H1 (cell line): ENCODE measurements around the gene USH1G. TPM values are rescaled to one million over a fixed set of nuclear protein-coding genes. Genes with fewer than 3 reads are reported as not detected.

Source experiments
- CTCF ChIA-PET: fragments of 300-600 bp; sonication (Branson Sonifier 250); formaldehyde crosslinking; loops from one replicate; lab custom pipeline; 2021; ENCODE audit not compliant: partially characterized antibody; lab: Charles Lee
- POLR2A ChIA-PET: fragments of 300-600 bp; sonication (Branson Sonifier 250); formaldehyde crosslinking; loops from one replicate; lab custom pipeline; 2021; ENCODE audit warnings: inconsistent platforms; ENCODE audit not compliant: partially characterized antibody; lab: Charles Lee
- DNase-seq, 2 experiments: peaks; one replicate each; pipeline versions ENCODE4 v3.0.0 to v3.0.0-alpha.2; 2010 to 2022; ENCODE audit warnings: low spot score in 2 of 2, low read depth in 1 of 2, mixed read lengths in 1 of 2
- FAIRE-seq: peaks from 2 replicates; lab custom pipeline; 2011; peaks lifted over from hg19 to GRCh38; lab: Jason Lieb, UNC
- H2AFZ ChIP-seq: 2 replicates; pipeline ENCODE4 v1.8.1; 2012; ENCODE audit warnings: low read length, inconsistent platforms
- H2AK5ac ChIP-seq: 2 replicates; pipeline ENCODE4 v1.6.1; 2013; ENCODE audit warnings: low read depth, low read length
- H2BK120ac ChIP-seq: replicated peaks from 2 replicates; pipeline ENCODE3; 2013; ENCODE audit warnings: low read depth, low read length, inconsistent platforms
- H2BK12ac ChIP-seq: 2 replicates; pipeline ENCODE4 v1.6.1; 2013; ENCODE audit warnings: low read depth, low read length
- H2BK15ac ChIP-seq: 2 replicates; pipeline ENCODE4 v1.6.1; 2013; ENCODE audit warnings: low read length
- H2BK20ac ChIP-seq: 2 replicates; pipeline ENCODE4 v1.6.1; 2013; ENCODE audit warnings: low read length
- H2BK5ac ChIP-seq: 2 replicates; pipeline ENCODE4 v1.6.1; 2013; ENCODE audit warnings: low read depth, low read length
- H3K14ac ChIP-seq: 2 replicates; pipeline ENCODE4 v1.6.1; 2013; ENCODE audit warnings: inconsistent platforms; ENCODE audit not compliant: insufficient read length
- H3K18ac ChIP-seq: 2 replicates; pipeline ENCODE4 v1.6.1; 2013; ENCODE audit warnings: low read length; ENCODE audit errors: extremely low read depth
- H3K23ac ChIP-seq: 2 replicates; pipeline ENCODE4 v1.6.1; 2013; ENCODE audit warnings: inconsistent platforms; ENCODE audit not compliant: insufficient read length
- H3K23me2 ChIP-seq: 2 replicates; pipeline ENCODE4 v1.6.1; 2013; ENCODE audit warnings: low read depth, low read length
- H3K27ac ChIP-seq: 2 replicates; pipeline ENCODE4 v1.6.1; 2011; ENCODE audit warnings: low read depth, low read length, inconsistent platforms
- H3K27me3 ChIP-seq, 4 experiments: replicated peaks in 1 of 4; 1 replicate in 1 of 4; 2 replicates in 3 of 4; pipeline versions ENCODE4 v1.6.1 to v1.8.1; 2011 to 2013; ENCODE audit warnings: low read length in 3 of 4, mild to moderate bottlenecking in 3 of 4, inconsistent platforms in 2 of 4, mixed read lengths in 2 of 4, moderate library complexity in 1 of 4; ENCODE audit not compliant: control insufficient read depth in 3 of 4, insufficient read depth in 3 of 4; ENCODE audit errors: extremely low read depth in 1 of 4
- H3K36me3 ChIP-seq, 4 experiments: 2 replicates each; pipeline versions ENCODE4 v1.6.1 to v1.8.1; 2011 to 2013; ENCODE audit warnings: mild to moderate bottlenecking in 4 of 4, low read length in 3 of 4, moderate library complexity in 2 of 4, control low read depth in 1 of 4, inconsistent platforms in 1 of 4; ENCODE audit not compliant: insufficient read depth in 4 of 4, control insufficient read depth in 2 of 4
- H3K4ac ChIP-seq: replicated peaks from 2 replicates; pipeline ENCODE3; 2013; ENCODE audit warnings: low read length, low read depth, mixed read lengths, inconsistent platforms; ENCODE audit not compliant: insufficient read length
- H3K4me1 ChIP-seq, 4 experiments: replicated peaks in 1 of 4; 1 replicate in 1 of 4; 2 replicates in 3 of 4; pipeline versions ENCODE4 v1.6.1 to v1.8.1; 2011 to 2013; ENCODE audit warnings: low read length in 3 of 4, inconsistent platforms in 2 of 4, mixed read lengths in 1 of 4; ENCODE audit not compliant: insufficient read depth in 4 of 4, control insufficient read depth in 3 of 4
- H3K4me2 ChIP-seq, 2 experiments: 2 replicates each; pipeline versions ENCODE4 v1.6.1 to v1.8.1; 2011 to 2013; ENCODE audit warnings: low read depth in 2 of 2, low read length in 2 of 2, control low read depth in 1 of 2, inconsistent platforms in 1 of 2, mild to moderate bottlenecking in 1 of 2; ENCODE audit not compliant: insufficient read depth in 1 of 2
- H3K4me3 ChIP-seq, 4 experiments: fragments of 200-600, 300-600 bp in 1 of 4; sonication (generic), shearing (Covaris generic), sonication (Bioruptor Twin) in 1 of 4; 2 replicates each; pipeline versions ENCODE4 v1.5.1 to v1.8.1; 2011 to 2016; ENCODE audit warnings: low read length in 4 of 4, low read depth in 3 of 4, control low read depth in 2 of 4, inconsistent platforms in 2 of 4, mild to moderate bottlenecking in 2 of 4, mixed read lengths in 1 of 4, moderate library complexity in 1 of 4; ENCODE audit not compliant: insufficient read depth in 2 of 4; ENCODE audit errors: extremely low read depth in 1 of 4
- H3K56ac ChIP-seq: replicated peaks from 2 replicates; pipeline ENCODE3; 2013; ENCODE audit warnings: low read depth, mild to moderate bottlenecking, mixed read lengths, low read length, inconsistent platforms; ENCODE audit not compliant: insufficient read length
- H3K79me1 ChIP-seq: 2 replicates; pipeline ENCODE4 v1.6.1; 2013; ENCODE audit warnings: low read depth, low read length, control low read depth
- H3K79me2 ChIP-seq, 2 experiments: 2 replicates each; pipeline versions ENCODE4 v1.6.1 to v1.8.1; 2012 to 2013; ENCODE audit warnings: low read length in 2 of 2, mild to moderate bottlenecking in 2 of 2, inconsistent platforms in 1 of 2; ENCODE audit not compliant: insufficient read depth in 2 of 2, control insufficient read depth in 1 of 2
- H3K9ac ChIP-seq, 4 experiments: replicated peaks in 1 of 4; 1 replicate in 1 of 4; 2 replicates in 3 of 4; pipeline versions ENCODE4 v1.6.1 to v1.8.1; 2011 to 2013; ENCODE audit warnings: low read depth in 3 of 4, low read length in 3 of 4, control low read depth in 2 of 4, mild to moderate bottlenecking in 2 of 4, moderate library complexity in 2 of 4, inconsistent platforms in 1 of 4; ENCODE audit errors: extremely low read depth in 1 of 4
- H3K9me3 ChIP-seq, 2 experiments: 2 replicates each; pipeline versions ENCODE4 v1.6.1 to v1.8.1; 2012 to 2013; ENCODE audit warnings: mild to moderate bottlenecking in 2 of 2, moderate library complexity in 2 of 2, control low read depth in 1 of 2, inconsistent platforms in 1 of 2, low read depth in 1 of 2, low read length in 1 of 2, mixed read lengths in 1 of 2; ENCODE audit not compliant: insufficient read depth in 2 of 2
- H4K20me1 ChIP-seq, 2 experiments: replicated peaks in 1 of 2; 2 replicates each; pipeline versions ENCODE3 to v1.8.1; 2011 to 2013; ENCODE audit warnings: inconsistent platforms in 2 of 2, low read length in 2 of 2, mild to moderate bottlenecking in 1 of 2; ENCODE audit not compliant: insufficient read depth in 2 of 2, control insufficient read depth in 1 of 2
- H4K5ac ChIP-seq: 2 replicates; pipeline ENCODE4 v1.6.1; 2013; ENCODE audit warnings: low read length, low read depth, mixed read lengths, inconsistent platforms; ENCODE audit not compliant: insufficient read length
- H4K8ac ChIP-seq: 2 replicates; pipeline ENCODE4 v1.8.0; 2013; ENCODE audit warnings: mild to moderate bottlenecking, moderate library complexity, low read length, inconsistent platforms; ENCODE audit not compliant: insufficient read depth; ENCODE audit errors: extremely low read depth
- H4K91ac ChIP-seq: replicated peaks from 2 replicates; pipeline ENCODE3; 2013; ENCODE audit warnings: low read length, mixed read lengths, inconsistent platforms; ENCODE audit not compliant: insufficient read length
- EGR1 ChIP-seq: IDR thresholded peaks from 2 replicates; pipeline ENCODE4 v1.6.1; 2011; ENCODE audit warnings: low read depth, low read length, borderline replicate concordance
- GABPA ChIP-seq: IDR thresholded peaks from 2 replicates; pipeline ENCODE4 v1.6.1; 2011; ENCODE audit warnings: mild to moderate bottlenecking, low read length, moderate library complexity, borderline replicate concordance; ENCODE audit not compliant: insufficient read depth
- KDM1A ChIP-seq: fragments of 200-600, 300-600 bp; sonication (generic); IDR thresholded peaks from 2 replicates; pipeline ENCODE4 v1.7.1; 2016; ENCODE audit warnings: mild to moderate bottlenecking, low read length, borderline replicate concordance
- KDM5A ChIP-seq: fragments of 200-600 bp; IDR thresholded peaks from 2 replicates; pipeline ENCODE4 v1.7.1; 2012; ENCODE audit warnings: mild to moderate bottlenecking, low read length, inconsistent platforms, mixed read lengths
- NRF1 ChIP-seq: IDR thresholded peaks from 2 replicates; pipeline ENCODE4 v1.6.1; 2011; ENCODE audit warnings: mild to moderate bottlenecking, low read depth, low read length, improper control_type of control experiment
- WGBS, 2 experiments: shearing (Covaris generic) in 1 of 2; methylation state at CpG; one replicate each; pipeline versions ENCODE4 v1.1.6 to v1.1.7; 2013 to 2015; ENCODE audit warnings: low lambda C conversion rate in 2 of 2, mixed read lengths in 2 of 2, inconsistent platforms in 1 of 2, low coverage in 1 of 2, missing lambda C conversion rate in 1 of 2; ENCODE audit not compliant: insufficient replicate concordance in 2 of 2, insufficient coverage in 1 of 2, insufficient read length in 1 of 2; ENCODE audit errors: extremely low coverage in 1 of 2, missing lambda C conversion rate in 1 of 2; 5-methylcytosine and 5-hydroxymethylcytosine counted together
- polyA plus RNA-seq, 7 experiments: library from polyadenylated mRNA; depleted of rRNA in 3 of 7; stranded (reverse) in 5 of 7; unstranded in 2 of 7; fragments of >200 nt in 5 of 7; fragments of 200-250 nt in 2 of 7; gene quantifications; 1 replicate in 5 of 7; 2 replicates in 1 of 7; 4 replicates in 1 of 7; pipeline versions ENCODE4 v1.2.1 to v1.2.3, GENCODE V29; 2011 to 2013; ENCODE audit warnings: missing spikeins in 2 of 7, mixed read lengths in 2 of 7
- total RNA-seq: library from RNA; stranded (reverse); fragmentation: NEBNext Ultra II Directional; extraction: Animal tissue kit (Norgen Biotek cat#: 25700); gene quantifications from 2 replicates; pipeline ENCODE4 v1.2.1, GENCODE V29; 2021

Gene USH1G
- total and polyA plus RNA-seq, 2 of the 8 experiments (the other 6 are each of a cell fraction or from before 2014, with no cell fraction given) = 1.6 to 4.3 TPM

DNA sequence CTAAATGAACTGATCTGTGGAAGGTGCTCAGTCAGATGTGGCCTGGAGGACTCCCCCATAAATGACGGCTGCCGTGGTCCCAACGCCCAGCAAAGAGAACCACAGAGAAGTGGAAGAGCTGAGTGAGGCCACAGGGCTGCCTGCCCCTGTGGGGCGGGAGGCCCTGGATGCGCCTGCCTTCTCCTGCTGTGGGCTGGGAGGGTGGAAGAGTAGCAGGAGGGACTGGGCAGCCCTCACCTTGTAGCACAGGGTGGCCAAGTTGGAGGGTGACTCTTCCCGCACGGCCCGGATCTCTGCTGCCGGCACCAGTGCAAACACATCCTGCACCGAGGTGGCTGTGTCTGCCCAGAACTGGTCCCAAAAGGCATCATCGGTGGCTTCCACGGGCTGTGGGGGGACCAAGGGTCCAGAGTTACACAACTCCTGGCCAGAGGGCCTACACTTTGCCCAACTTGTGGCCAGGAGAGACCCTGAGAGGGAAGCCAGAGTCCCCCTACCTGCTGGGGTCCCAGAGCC lies 41.2 kb upstream of the USH1G start:
- H3K4me1 ChIP-seq = peaks cover 0 to 13% (median 10%) of the 10 kb centered on the region in 4 experiments; a peak in 6 of 7 replicates
- no peak overlapping the region for H3K18ac ChIP-seq
- H3K9me3 ChIP-seq = no peaks in the 10 kb centered on the region
- no peak overlapping the region for H4K5ac ChIP-seq
- TF ChIP-seq NRF1 (no peak), KDM5A (no peak), KDM1A (no peak), EGR1 (no peak), GABPA (no peak)
- no peak overlapping the region for H3K4me3 ChIP-seq
- H3K23me2 ChIP-seq = 0 out of 2 replicates have a peak, but pooled peaks cover 3% of the 10 kb centered on the region
- ChIA-PET CTCF (interaction anchor here (0.6 to 27.2 kb wide), 20 partner anchors 8 to 1417 kb away, joined by 3 to 1072 read pairs (median 6); partner anchors contain the start of genes CDR2L, HID1, MRPL58 and OTOP2), POLR2A (interaction anchor here (0.5 to 1.5 kb wide), 4 partner anchors 8 to 48 kb away, joined by 3 to 9 read pairs (median 4); partner anchors contain the start of genes CDR2L, HID1 and MRPL58)
- H2AK5ac ChIP-seq = no peak overlapping the region
- H3K9ac ChIP-seq = no peak overlapping the region
- no peak overlapping the region for H2BK15ac ChIP-seq
- H3K36me3 ChIP-seq = no peaks in the 10 kb centered on the region
- H3K23ac ChIP-seq = no peak overlapping the region
- H3K27ac ChIP-seq = no peak overlapping the region
- no peak overlapping the region; the same call in 1 of the 2 replicates for H2BK5ac ChIP-seq
- no peak overlapping the region for H3K4ac ChIP-seq
- H2BK20ac ChIP-seq = no peak overlapping the region
- no peak overlapping the region for H3K4me2 ChIP-seq
- no peak overlapping the region for H3K14ac ChIP-seq
- WGBS, 2 experiments = 93% methylated on average over 12 of the region's 12 CpGs; no CpG with 5 or more reads in 1 of the 2 experiments
- peaks cover 0 to 1% of the 10 kb centered on the region in 2 experiments for H4K20me1 ChIP-seq
- H2BK120ac ChIP-seq = no peak overlapping the region
- no peak overlapping the region; the same call in 1 of the 2 replicates for H2BK12ac ChIP-seq
- H3K27me3 ChIP-seq = no peaks in the 10 kb centered on the region
- H3K56ac ChIP-seq = no peak overlapping the region
- no peak for DNase-seq
- no peak overlapping the region for H2AFZ ChIP-seq
- no peak overlapping the region; the same call in 1 of the 2 replicates for H4K8ac ChIP-seq
- no peak overlapping the region for H4K91ac ChIP-seq
- no peak for FAIRE-seq
- H3K79me2 ChIP-seq = no peaks in the 10 kb centered on the region
- H3K79me1 ChIP-seq = no peaks in the 10 kb centered on the region
